Esophagus muscularis mucosa (tissue), 4 donors: Measurements from ENCODE around the gene GRID1. TPM values are rescaled to one million over a fixed set of nuclear protein-coding genes. Genes with fewer than 3 reads are reported as not detected.

Source experiments
- DNase-seq: peaks from one replicate; pipeline ENCODE4 v3.0.0-alpha.2; 2017; ENCODE audit errors: extremely low spot score
- H3K27ac ChIP-seq, 4 donors: fragments of 200-600 bp; sonication (generic); replicated peaks in 1 of 4; 1 replicate in 3 of 4; 2 replicates in 1 of 4; pipeline ENCODE4 v1.5.1; 2016 to 2019; ENCODE audit warnings: mild to moderate bottlenecking in 1 of 4
- H3K27me3 ChIP-seq, 4 donors: fragments of 200-600 bp; sonication (generic); one replicate each; pipeline versions ENCODE4 v1.5.1 to v1.6.0; 2016 to 2019
- H3K36me3 ChIP-seq, 4 donors: fragments of 200-600 bp; sonication (generic); one replicate each; pipeline ENCODE4 v1.5.1; 2016 to 2019
- H3K4me1 ChIP-seq, 4 donors: fragments of 200-600 bp; sonication (generic); one replicate each; pipeline ENCODE4 v1.5.1; 2016 to 2019
- H3K4me3 ChIP-seq, 4 donors: fragments of 200-600 bp; sonication (generic); 1 replicate in 2 of 4; 2 replicates in 2 of 4; pipeline ENCODE4 v1.5.1; 2016 to 2019; ENCODE audit warnings: mild to moderate bottlenecking in 4 of 4, moderate library complexity in 1 of 4
- H3K9me3 ChIP-seq, 4 donors: fragments of 200-600 bp; sonication (generic); 1 replicate in 3 of 4; 2 replicates in 1 of 4; pipeline ENCODE4 v1.5.1; 2016 to 2019
- CTCF ChIP-seq, 3 experiments: fragments of 200-600 bp in 2 of 3; fragments of 450-650 bp in 1 of 3; sonication (generic) in 2 of 3; IDR thresholded peaks; one replicate each; pipeline ENCODE4 v1.5.1; 2017 to 2019; ENCODE audit warnings: antibody characterized with exemption in 3 of 3, mild to moderate bottlenecking in 2 of 3, moderate library complexity in 1 of 3
- EP300 ChIP-seq: sonication (generic); formaldehyde crosslinking; IDR thresholded peaks from one replicate; pipeline ENCODE4 v1.6.1; 2017; ENCODE audit warnings: antibody characterized with exemption
- POLR2A ChIP-seq: fragments of 450-650 bp; IDR thresholded peaks from one replicate; pipeline ENCODE4 v1.6.1; 2017; ENCODE audit warnings: antibody characterized with exemption, moderate library complexity, mild to moderate bottlenecking, low read depth
- POLR2AphosphoS5 ChIP-seq, 2 donors: sonication (generic); formaldehyde crosslinking; IDR thresholded peaks; one replicate each; pipeline ENCODE4 v1.6.1; 2017; ENCODE audit warnings: antibody characterized with exemption in 2 of 2
- WGBS: methylation state at CpG from one replicate; pipeline ENCODE4 v1.1.5; 2018; 5-methylcytosine and 5-hydroxymethylcytosine counted together
- intact Hi-C: fragments of 100-400 bp; cut with DNase I; formaldehyde crosslinking; loops from one replicate; pipeline ENCODE4 v1.15.1; 2023
- total RNA-seq, 4 donors: library from RNA; depleted of rRNA; stranded (reverse); fragments of >200 nt; gene quantifications; one replicate each; pipeline versions ENCODE4 v1.1.0 to v1.2.1, GENCODE V29; 2016

The GRID1 gene
- total RNA-seq, 4 donors from 2014 or later, result under 0.01 to 1.3 (median 1.1) TPM

GRCh38 chr10:86188796-86189558, 177.6 kb downstream of the GRID1 start:
- Histone ChIP-seq H3K27ac (no peak overlapping the region), H3K4me1 (no peaks in the 10 kb centered on the region), H3K36me3 (no peaks in the 10 kb centered on the region), H3K4me3 (no peak overlapping the region), H3K9me3 (peaks cover 0 to 4% (median 2%) of the 10 kb centered on the region in 4 donors), H3K27me3 (no peaks in the 10 kb centered on the region)
- no peak for TF ChIP-seq POLR2A
- no peak for TF ChIP-seq CTCF (IDR thresholded peaks at IDR 0.05)
- TF ChIP-seq POLR2AphosphoS5 (IDR thresholded peaks at IDR 0.05), result no peak
- no peak for TF ChIP-seq EP300
- intact Hi-C loops, result no loop called here
- 61% methylated on average over 4 of the region's 6 CpGs for WGBS
- DNase-seq, result no peak

- TF ChIP-seq POLR2A (no peak), CTCF (IDR thresholded peaks at IDR 0.05) (no peak), EP300 (no peak), POLR2AphosphoS5 (IDR thresholded peaks at IDR 0.05) (no peak)
- H3K36me3 ChIP-seq, result no peaks in the 10 kb centered on the region
- intact Hi-C loops, result no loop called here
- no peaks in the 10 kb centered on the region for H3K27me3 ChIP-seq
- no peak overlapping the region for H3K4me3 ChIP-seq
- H3K4me1 ChIP-seq, result no peaks in the 10 kb centered on the region
- 58% methylated on average over 3 of the region's 3 CpGs for WGBS
- peaks cover 0 to 4% (median 2%) of the 10 kb centered on the region in 4 donors for H3K9me3 ChIP-seq
- no peak overlapping the region for H3K27ac ChIP-seq
- DNase-seq, result no peak
These were observed 178.3 kb downstream of the GRID1 start for GRCh38 chr10:86188326-86188725.

- peaks cover 0 to 4% (median 2%) of the 10 kb centered on the region in 4 donors for H3K9me3 ChIP-seq
- no peaks in the 10 kb centered on the region for H3K36me3 ChIP-seq
- WGBS, result 93% methylated on average over 7 of the region's 8 CpGs
- no peak for TF ChIP-seq POLR2A
- TF ChIP-seq EP300, result no peak
- TF ChIP-seq CTCF (IDR thresholded peaks at IDR 0.05), result no peak
- no peak for TF ChIP-seq POLR2AphosphoS5 (IDR thresholded peaks at IDR 0.05)
- H3K4me1 ChIP-seq, result no peaks in the 10 kb centered on the region
- H3K27me3 ChIP-seq, result no peaks in the 10 kb centered on the region
- DNase-seq, result no peak
- no peak overlapping the region for H3K27ac ChIP-seq
- intact Hi-C loops, result no loop called here
- no peak overlapping the region for H3K4me3 ChIP-seq
These were observed 178.9 kb downstream of the GRID1 start for GRCh38 chr10:86187499-86188239.

GRCh38 chr10:86186633-86187032, 180.0 kb downstream of the GRID1 start:
- no peak for TF ChIP-seq CTCF (IDR thresholded peaks at IDR 0.05)
- TF ChIP-seq EP300, result no peak
- TF ChIP-seq POLR2A, result no peak
- no peak for TF ChIP-seq POLR2AphosphoS5 (IDR thresholded peaks at IDR 0.05)
- Histone ChIP-seq H3K27me3 (peaks cover 0 to 5% (median 0%) of the 10 kb centered on the region in 4 donors), H3K36me3 (no peaks in the 10 kb centered on the region), H3K4me1 (no peaks in the 10 kb centered on the region), H3K27ac (no peak overlapping the region), H3K4me3 (no peak overlapping the region), H3K9me3 (peaks cover 0 to 4% (median 2%) of the 10 kb centered on the region in 4 donors)
- WGBS, result 92% methylated on average over 1 of the region's 1 CpG
- intact Hi-C loops, result no loop called here
- no peak for DNase-seq
